HCEC 1CT (cell line): ENCODE measurements around the gene ENG.
A peak's percentile ranks its signal among the peaks of the same experiment; 100 is the strongest.

Experiments
- DNase-seq: peaks from one replicate; pipeline ENCODE4 v3.0.0-alpha.2; 2017

The ENG gene

DNA sequence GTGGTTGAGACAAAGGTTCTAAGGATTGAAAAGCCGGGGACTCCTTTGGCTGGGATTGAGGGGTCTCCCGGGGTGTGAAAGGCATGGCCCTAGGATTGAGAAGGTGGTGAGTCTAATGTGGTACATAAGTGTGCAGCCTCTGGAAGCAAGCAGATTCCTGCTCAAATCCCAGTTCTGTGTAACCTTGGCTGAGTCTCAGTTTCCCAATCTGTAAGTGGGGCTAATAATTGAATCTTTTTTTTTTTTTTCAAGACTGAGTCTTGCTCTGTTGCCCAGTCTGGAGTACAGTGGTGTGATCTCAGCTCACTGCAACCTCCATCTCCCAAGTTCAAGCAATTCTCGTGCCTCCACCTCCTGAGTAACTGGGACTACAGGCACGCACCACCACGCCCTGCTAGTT, 81.9 kb downstream of the ENG start:
- DNase-seq: no peak

- no peak for DNase-seq
These were observed 82.8 kb downstream of the ENG start for GRCh38 chr9:127771570-127772189.

DNA sequence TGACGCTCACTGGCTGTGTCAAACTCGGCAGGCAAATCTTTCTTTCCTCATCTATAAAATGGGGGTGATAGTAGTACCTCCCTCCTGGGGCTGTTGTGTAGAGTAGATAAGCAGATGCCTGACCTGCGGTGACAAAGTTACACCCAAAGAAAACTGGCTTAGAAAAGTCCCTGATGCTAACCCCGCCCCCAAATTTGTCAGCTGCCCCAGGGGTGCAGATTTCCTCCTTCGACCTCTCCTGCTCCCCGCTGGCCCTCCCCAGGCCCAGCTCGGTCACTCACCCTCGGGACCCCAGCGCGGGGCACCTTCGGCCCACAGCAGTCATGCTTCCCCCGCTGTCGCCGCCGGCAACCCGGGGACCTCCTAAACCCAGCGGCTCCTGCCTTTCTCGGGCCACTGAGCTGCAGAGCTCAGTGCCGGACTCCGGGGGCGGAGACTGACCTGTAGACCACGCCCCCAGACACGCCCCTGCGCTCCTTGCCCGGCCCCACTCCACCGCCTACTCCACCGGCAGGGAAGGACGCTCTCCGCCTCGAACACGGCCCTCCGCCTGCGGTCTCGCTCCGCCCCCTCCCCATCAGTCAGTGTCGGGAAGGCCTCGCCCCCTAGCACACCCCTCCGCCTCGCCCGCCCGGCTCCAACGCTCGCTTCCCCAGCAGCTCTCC, 83.4 kb downstream of the ENG start:
- DNase-seq: peak; percentile 97

GRCh38 chr9:127770583-127770904, 83.9 kb downstream of the ENG start:
- DNase-seq: no peak

DNA sequence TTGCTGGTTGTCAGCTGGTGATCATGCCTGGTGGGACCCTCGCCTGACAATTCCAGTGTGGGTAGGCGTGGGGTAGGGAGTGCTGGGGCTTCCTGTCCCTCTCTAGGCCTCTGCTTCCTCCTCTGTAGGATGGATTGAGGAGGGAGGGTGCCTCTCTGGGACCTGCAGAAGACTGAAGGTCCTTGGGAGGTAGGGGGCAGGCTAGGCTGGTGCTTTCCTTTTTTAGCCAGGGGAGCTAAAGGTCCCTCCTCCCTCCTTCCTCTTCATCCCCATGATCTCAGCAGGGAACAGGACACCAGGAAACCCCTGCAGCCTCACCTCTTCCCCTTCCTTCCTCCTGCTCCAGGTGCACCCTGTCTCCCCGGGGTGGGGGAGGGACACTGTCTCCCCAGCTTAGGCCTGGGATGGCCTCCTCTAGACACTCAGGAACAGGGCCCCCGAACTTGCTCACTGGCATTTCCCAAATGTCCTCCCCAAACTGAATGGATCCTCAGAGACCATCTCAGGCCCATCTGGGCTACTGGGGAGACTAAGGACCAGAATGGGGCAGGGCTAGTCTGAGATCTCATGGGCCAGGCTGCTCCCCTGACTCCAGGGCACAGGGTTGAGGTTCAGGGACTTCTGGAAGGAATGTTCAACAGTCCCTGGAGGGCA, 84.4 kb downstream of the ENG start:
- DNase-seq: no peak

DNA sequence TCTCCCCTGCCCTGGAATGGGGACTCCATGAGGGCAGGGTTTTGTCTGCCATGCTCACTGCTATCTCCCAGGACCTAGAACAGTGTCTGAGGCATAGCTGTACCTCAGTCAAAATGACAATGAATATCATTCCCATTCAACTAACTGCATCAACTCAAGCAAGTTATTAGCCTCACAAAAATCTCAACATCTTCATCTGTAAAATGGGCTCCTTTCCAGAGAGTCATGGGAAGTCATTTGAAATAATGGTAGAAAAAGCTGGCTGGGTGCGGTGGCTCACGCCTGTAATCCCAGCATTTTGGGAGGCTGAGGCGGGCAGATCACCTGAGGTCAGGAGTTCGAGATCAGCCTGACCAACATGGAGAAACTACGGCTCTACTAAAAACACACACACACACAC, 85.4 kb downstream of the ENG start:
- no peak for DNase-seq

DNA sequence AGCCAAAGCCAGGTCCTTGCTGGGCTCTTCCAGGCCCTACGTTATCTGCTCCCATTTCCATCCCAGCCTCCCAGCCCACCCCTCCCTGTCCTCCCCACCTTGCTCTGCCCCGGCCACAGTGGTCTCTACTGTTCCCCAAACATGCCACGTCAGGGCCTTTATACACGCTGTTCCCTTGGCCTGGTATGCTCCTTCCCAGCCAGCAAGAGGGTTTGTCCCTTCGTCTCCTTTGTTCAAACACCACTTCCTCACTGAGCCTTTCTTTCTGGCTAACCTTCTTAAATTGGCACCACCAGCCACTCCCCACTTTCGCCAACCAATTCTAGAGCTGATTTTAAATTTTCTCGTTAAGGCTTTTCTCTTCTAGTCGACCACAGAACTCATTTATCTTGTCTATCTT, 85.8 kb downstream of the ENG start:
- no peak for DNase-seq

- no peak for DNase-seq
These were observed 86.5 kb downstream of the ENG start for GRCh38 chr9:127767909-127768331.

DNA sequence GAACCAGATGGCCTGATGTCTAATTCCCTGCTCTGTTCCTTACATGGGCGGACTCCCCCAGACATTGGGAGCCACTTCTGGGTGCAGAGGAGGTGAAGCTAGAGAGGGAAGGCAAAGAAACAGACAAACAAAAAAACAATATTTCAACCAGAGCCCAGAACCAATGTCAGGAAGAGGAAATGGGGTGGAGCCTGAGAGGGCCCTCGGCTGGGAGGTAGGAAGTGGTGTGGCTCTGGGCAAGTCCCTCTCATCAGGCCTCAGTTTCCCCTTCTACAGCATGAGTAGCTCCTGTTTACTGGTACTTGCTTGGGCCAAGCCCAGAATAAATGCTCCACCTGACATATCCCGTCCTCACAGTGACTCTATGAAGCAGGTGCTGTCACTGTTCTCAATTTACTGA, 87.0 kb downstream of the ENG start:
- no peak for DNase-seq

DNA sequence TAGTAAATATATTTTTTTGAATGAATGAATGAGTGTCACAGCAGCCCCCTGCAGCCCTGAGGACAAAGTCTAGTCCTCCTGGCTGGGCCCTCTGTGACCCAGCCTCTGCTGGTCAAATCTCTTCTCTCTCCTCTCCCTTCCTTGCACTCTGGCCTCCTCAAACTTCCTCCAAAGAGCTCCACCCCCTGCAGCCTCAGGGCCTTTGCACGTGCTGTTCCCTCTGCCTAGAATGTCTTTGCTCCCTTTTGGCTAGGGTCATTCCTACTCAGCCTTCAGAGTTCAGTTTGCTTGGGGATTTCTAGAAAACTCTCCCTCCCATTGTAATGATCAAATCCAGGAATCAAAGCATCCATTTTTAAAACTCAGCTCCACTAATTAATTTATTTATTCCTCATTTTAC, 89.0 kb downstream of the ENG start:
- no peak for DNase-seq
